ENCODE data around the gene TSEN2.

The TSEN2 gene

DNA sequence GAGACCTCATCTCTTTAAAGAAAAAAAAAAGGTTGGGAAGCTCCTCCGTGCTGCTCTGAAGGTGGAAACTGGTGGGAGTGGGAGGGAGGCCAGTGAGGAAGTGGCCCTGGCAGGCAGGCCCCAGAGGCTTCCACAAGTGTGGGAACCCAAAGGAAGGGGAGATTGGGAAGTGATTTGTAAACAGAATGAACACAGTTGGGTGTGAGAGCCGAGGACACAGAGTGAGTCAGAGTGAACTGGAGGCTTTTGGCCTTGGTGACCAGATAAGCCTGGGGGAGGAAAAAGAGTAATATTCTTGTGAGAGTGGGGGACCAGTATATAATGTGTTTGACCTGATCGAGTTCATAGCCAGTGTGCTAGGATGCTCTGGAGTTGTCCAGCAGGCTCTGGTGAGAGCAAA lies 95.6 kb downstream of the TSEN2 start:
- H3K27me3 Mint-ChIP-seq = no peaks in the 10 kb centered on the region
- H3K9me3 Mint-ChIP-seq = peaks cover 6% of the 10 kb centered on the region
- DNase-seq = no peak
- peak overlapping the region; percentile 86 for H3K27ac Mint-ChIP-seq
- H3K36me3 Mint-ChIP-seq (ENCODE audit: low read depth) = peaks cover 94% of the 10 kb centered on the region
- peaks cover 2% of the 10 kb centered on the region for H3K4me1 Mint-ChIP-seq (ENCODE audit: low read depth)
- H3K4me3 Mint-ChIP-seq = no peak overlapping the region

DNA sequence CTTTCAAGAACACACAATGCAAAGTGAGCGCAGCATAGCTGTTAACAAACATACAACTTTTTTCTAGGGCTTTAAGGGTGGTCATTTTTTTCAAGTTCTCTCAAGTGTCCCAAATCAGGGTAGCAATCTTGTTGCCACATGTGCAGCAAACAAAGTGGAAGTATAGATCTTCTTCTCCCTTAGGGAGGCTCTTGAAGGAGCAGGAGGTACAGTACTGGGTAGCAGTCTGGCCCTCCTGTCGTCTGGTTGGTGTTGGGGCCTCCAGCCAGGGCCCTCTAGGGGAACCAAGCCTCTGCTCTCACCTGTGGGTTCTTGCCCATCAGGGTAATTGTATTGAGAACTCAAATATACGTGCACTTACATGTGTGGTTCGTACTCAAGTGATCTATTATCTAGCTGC lies 98.5 kb downstream of the TSEN2 start:
- Mint-ChIP-seq H3K4me1 (ENCODE audit: low read depth) (peaks cover 2% of the 10 kb centered on the region), H3K27ac (peak overlapping the region; percentile 41), H3K27me3 (no peaks in the 10 kb centered on the region)

More for the DNA sequence above, 98.5 kb downstream of the TSEN2 start:
- no peak for DNase-seq
- Mint-ChIP-seq H3K9me3 (no peaks in the 10 kb centered on the region), H3K36me3 (ENCODE audit: low read depth) (peaks cover 94% of the 10 kb centered on the region), H3K4me3 (no peak overlapping the region)

Measured in activated T-cell treated with anti-CD3 and anti-CD28 coated beads, Interleukin-2, amount 50 U/mL, for 24 hours (primary cell).